ENCODE data around the gene TMC6. TPM values are rescaled to one million over a fixed set of nuclear protein-coding genes. Genes with fewer than 3 reads are reported as not detected.

Gene TMC6
- total and polyA plus RNA-seq, 2 of the 13 experiments (the other 11 are each of a cell fraction or from before 2014, with no cell fraction given), result 48.4 to 99.1 TPM

- TF ChIP-seq, protein P1, sequence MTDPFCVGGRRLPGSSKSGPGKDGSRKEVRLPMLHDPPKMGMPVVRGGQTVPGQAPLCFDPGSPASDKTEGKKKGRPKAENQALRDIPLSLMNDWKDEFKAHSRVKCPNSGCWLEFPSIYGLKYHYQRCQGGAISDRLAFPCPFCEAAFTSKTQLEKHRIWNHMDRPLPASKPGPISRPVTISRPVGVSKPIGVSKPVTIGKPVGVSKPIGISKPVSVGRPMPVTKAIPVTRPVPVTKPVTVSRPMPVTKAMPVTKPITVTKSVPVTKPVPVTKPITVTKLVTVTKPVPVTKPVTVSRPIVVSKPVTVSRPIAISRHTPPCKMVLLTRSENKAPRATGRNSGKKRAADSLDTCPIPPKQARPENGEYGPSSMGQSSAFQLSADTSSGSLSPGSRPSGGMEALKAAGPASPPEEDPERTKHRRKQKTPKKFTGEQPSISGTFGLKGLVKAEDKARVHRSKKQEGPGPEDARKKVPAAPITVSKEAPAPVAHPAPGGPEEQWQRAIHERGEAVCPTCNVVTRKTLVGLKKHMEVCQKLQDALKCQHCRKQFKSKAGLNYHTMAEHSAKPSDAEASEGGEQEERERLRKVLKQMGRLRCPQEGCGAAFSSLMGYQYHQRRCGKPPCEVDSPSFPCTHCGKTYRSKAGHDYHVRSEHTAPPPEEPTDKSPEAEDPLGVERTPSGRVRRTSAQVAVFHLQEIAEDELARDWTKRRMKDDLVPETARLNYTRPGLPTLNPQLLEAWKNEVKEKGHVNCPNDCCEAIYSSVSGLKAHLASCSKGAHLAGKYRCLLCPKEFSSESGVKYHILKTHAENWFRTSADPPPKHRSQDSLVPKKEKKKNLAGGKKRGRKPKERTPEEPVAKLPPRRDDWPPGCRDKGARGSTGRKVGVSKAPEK (CRISPR knock-in tag; IDR thresholded peaks at IDR 0.05; ENCODE audit: borderline replicate concordance), result no peak
- TF ChIP-seq, protein P2, sequence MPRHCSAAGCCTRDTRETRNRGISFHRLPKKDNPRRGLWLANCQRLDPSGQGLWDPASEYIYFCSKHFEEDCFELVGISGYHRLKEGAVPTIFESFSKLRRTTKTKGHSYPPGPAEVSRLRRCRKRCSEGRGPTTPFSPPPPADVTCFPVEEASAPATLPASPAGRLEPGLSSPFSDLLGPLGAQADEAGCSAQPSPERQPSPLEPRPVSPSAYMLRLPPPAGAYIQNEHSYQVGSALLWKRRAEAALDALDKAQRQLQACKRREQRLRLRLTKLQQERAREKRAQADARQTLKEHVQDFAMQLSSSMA (CRISPR knock-in tag; IDR thresholded peaks at IDR 0.05), result no peak
- TF ChIP-seq NFKB2 (CRISPR knock-in tag; IDR thresholded peaks at IDR 0.05; ENCODE audit: borderline replicate concordance), result 0 out of 2 replicates have a peak, but pooled peaks have one; percentile 7
- TF ChIP-seq, protein P3, sequence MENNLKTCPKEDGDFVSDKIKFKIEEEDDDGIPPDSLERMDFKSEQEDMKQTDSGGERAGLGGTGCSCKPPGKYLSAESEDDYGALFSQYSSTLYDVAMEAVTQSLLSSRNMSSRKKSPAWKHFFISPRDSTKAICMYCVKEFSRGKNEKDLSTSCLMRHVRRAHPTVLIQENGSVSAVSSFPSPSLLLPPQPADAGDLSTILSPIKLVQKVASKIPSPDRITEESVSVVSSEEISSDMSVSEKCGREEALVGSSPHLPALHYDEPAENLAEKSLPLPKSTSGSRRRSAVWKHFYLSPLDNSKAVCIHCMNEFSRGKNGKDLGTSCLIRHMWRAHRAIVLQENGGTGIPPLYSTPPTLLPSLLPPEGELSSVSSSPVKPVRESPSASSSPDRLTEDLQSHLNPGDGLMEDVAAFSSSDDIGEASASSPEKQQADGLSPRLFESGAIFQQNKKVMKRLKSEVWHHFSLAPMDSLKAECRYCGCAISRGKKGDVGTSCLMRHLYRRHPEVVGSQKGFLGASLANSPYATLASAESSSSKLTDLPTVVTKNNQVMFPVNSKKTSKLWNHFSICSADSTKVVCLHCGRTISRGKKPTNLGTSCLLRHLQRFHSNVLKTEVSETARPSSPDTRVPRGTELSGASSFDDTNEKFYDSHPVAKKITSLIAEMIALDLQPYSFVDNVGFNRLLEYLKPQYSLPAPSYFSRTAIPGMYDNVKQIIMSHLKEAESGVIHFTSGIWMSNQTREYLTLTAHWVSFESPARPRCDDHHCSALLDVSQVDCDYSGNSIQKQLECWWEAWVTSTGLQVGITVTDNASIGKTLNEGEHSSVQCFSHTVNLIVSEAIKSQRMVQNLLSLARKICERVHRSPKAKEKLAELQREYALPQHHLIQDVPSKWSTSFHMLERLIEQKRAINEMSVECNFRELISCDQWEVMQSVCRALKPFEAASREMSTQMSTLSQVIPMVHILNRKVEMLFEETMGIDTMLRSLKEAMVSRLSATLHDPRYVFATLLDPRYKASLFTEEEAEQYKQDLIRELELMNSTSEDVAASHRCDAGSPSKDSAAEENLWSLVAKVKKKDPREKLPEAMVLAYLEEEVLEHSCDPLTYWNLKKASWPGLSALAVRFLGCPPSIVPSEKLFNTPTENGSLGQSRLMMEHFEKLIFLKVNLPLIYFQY (CRISPR knock-in tag; IDR thresholded peaks at IDR 0.05; ENCODE audit: borderline replicate concordance), result no peak
- peak; percentile 61; the same call in 1 of the 2 replicates for TF ChIP-seq ZFP91 (CRISPR knock-in tag; IDR thresholded peaks at IDR 0.05; ENCODE audit: borderline replicate concordance)
- no peak for TF ChIP-seq ZNF33A (CRISPR knock-in tag; IDR thresholded peaks at IDR 0.05; ENCODE audit: borderline replicate concordance)
- no peak for TF ChIP-seq HNF4G (IDR thresholded peaks at IDR 0.05; ENCODE audit: borderline replicate concordance, low read depth, low read length)
- no peak for TF ChIP-seq HNF4G (CRISPR knock-in tag; IDR thresholded peaks at IDR 0.05; ENCODE audit: borderline replicate concordance, low read depth)
- no peak for TF ChIP-seq TMF1 (CRISPR knock-in tag; IDR thresholded peaks at IDR 0.05; ENCODE audit: low read depth)
- TF ChIP-seq, protein P4, sequence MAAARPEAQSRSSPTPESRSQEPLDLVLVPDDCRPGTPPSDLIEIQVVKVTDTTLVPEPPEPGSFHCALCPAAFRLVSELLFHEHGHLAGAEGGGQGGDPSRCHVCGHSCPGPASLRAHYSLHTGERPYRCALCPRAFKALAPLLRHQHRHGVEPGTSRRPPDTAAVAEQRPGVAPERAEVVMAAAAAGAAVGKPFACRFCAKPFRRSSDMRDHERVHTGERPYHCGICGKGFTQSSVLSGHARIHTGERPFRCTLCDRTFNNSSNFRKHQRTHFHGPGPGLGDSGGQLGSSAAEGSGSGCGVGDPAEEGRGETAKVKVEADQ (CRISPR knock-in tag; IDR thresholded peaks at IDR 0.05; ENCODE audit: borderline replicate concordance), result no peak; the same call in 1 of the 2 replicates
- TF ChIP-seq ZNF225 (CRISPR knock-in tag; IDR thresholded peaks at IDR 0.05), result no peak; the same call in 1 of the 2 replicates
- no peak for TF ChIP-seq GPN1 (CRISPR knock-in tag; IDR thresholded peaks at IDR 0.05; ENCODE audit: borderline replicate concordance)
- TF ChIP-seq RARA (CRISPR knock-in tag; IDR thresholded peaks at IDR 0.05), result peak; percentile 75
- no peak for TF ChIP-seq ZNF446 (CRISPR knock-in tag; IDR thresholded peaks at IDR 0.05)
- TF ChIP-seq CC2D1A (CRISPR knock-in tag; IDR thresholded peaks at IDR 0.05), result no peak
- TF ChIP-seq AGO2 (optimal IDR thresholded peaks at IDR 0.05; ENCODE audit: low read depth, low read length), result peak; percentile 82
Measured at GRCh38 chr17:78117027-78117981, 11.3 kb downstream of the TMC6 start (continued).

Measured in HepG2 (cell line).